HepG2 (cell line): Measurements from ENCODE around the gene RPTOR.

Experiments
- ATF2 ChIP-seq: sonication (generic); formaldehyde crosslinking; IDR thresholded peaks from 2 replicates; pipeline ENCODE4 v1.4.0; 2020; ENCODE audit warnings: missing genetic modification reagents
- ATF7 ChIP-seq, 2 experiments: fragments of 450-650 bp in 1 of 2; sonication (generic) in 1 of 2; formaldehyde crosslinking in 1 of 2; IDR thresholded peaks; 2 replicates each; pipeline versions ENCODE4 v1.4.0 to v1.6.1; 2016 to 2020; ENCODE audit warnings: antibody characterized with exemption in 1 of 2, mild to moderate bottlenecking in 1 of 2, missing genetic modification reagents in 1 of 2
- BCL3 ChIP-seq: sonication (generic); formaldehyde crosslinking; IDR thresholded peaks from 2 replicates; pipeline ENCODE4 v1.5.1; 2020; ENCODE audit warnings: mild to moderate bottlenecking, missing genetic modification reagents, moderate library complexity
- CAMTA2 ChIP-seq: sonication (generic); formaldehyde crosslinking; IDR thresholded peaks from 2 replicates; pipeline ENCODE4 v1.4.0; 2020; ENCODE audit warnings: mild to moderate bottlenecking, missing genetic modification reagents, borderline replicate concordance
- JUND ChIP-seq: sonication (generic); formaldehyde crosslinking; IDR thresholded peaks from 2 replicates; pipeline ENCODE4 v1.8.0; 2022; ENCODE audit warnings: mild to moderate bottlenecking, missing genetic modification reagents
- KLF11 ChIP-seq: IDR thresholded peaks from 2 replicates; pipeline ENCODE4 v1.6.1; 2016; ENCODE audit warnings: missing compliant biosample characterization
- SNAPC2 ChIP-seq: sonication (generic); formaldehyde crosslinking; IDR thresholded peaks from 2 replicates; pipeline ENCODE4 v1.8.1; 2022; ENCODE audit warnings: mild to moderate bottlenecking, missing genetic modification reagents
- XBP1 ChIP-seq: sonication (generic); formaldehyde crosslinking; IDR thresholded peaks from 2 replicates; pipeline ENCODE4 v1.5.0; 2020; ENCODE audit warnings: missing genetic modification reagents
- ZNF121 ChIP-seq: sonication (generic); formaldehyde crosslinking; IDR thresholded peaks from 2 replicates; pipeline ENCODE4 v1.5.0; 2020; ENCODE audit warnings: mild to moderate bottlenecking, missing genetic modification reagents
- ZNF263 ChIP-seq: sonication (generic); formaldehyde crosslinking; IDR thresholded peaks from 2 replicates; pipeline ENCODE4 v1.4.0; 2020; ENCODE audit warnings: missing genetic modification reagents
- ZNF460 ChIP-seq: sonication (generic); formaldehyde crosslinking; IDR thresholded peaks from 2 replicates; pipeline ENCODE4 v1.5.1; 2020; ENCODE audit warnings: missing genetic modification reagents, mild to moderate bottlenecking, borderline replicate concordance
- ZNF75D ChIP-seq: sonication (generic); formaldehyde crosslinking; IDR thresholded peaks from 2 replicates; pipeline ENCODE4 v1.8.1; 2023; ENCODE audit warnings: missing genetic modification reagents, mild to moderate bottlenecking, borderline replicate concordance
- TF ChIP-seq, protein P1 (sequence below): sonication (generic); formaldehyde crosslinking; IDR thresholded peaks from 2 replicates; pipeline ENCODE4 v1.5.1; 2020; ENCODE audit warnings: mild to moderate bottlenecking, missing genetic modification reagents
- TF ChIP-seq, protein P2 (sequence below): sonication (generic); formaldehyde crosslinking; IDR thresholded peaks from 2 replicates; pipeline ENCODE4 v1.5.0; 2020; ENCODE audit warnings: mild to moderate bottlenecking, missing genetic modification reagents, moderate library complexity

DNA sequence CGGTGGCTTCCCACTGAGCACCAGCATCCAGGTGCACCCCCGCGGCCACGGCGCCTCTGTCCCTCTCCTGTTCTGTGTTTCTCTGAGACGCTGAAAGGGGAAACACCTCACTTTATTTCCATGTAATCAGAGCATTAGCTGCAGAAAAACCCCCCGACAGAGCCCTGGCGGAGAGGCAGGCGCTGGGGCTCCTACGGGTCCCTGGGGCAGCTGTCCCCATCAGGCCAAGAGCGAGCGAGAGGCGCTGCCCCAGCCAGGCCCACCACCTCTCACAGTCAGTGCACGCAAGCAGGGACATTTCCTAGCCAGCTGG is 419.9 kb downstream of the RPTOR start:
- TF ChIP-seq ZNF75D (CRISPR knock-in tag) (no peak), JUND (no peak), BCL3 (CRISPR knock-in tag) (no peak), ZNF460 (CRISPR knock-in tag) (no peak), ZNF263 (CRISPR knock-in tag) (no peak), XBP1 (no peak), ATF2 (CRISPR knock-in tag) (no peak), ZNF121 (CRISPR knock-in tag) (no peak), CAMTA2 (CRISPR knock-in tag) (no peak), SNAPC2 (no peak), ATF7 (IDR thresholded peaks at IDR 0.05) (no peak), ATF7 (CRISPR knock-in tag; IDR thresholded peaks at IDR 0.05) (no peak), KLF11 (CRISPR knock-in tag) (no peak)
- TF ChIP-seq, protein P1, sequence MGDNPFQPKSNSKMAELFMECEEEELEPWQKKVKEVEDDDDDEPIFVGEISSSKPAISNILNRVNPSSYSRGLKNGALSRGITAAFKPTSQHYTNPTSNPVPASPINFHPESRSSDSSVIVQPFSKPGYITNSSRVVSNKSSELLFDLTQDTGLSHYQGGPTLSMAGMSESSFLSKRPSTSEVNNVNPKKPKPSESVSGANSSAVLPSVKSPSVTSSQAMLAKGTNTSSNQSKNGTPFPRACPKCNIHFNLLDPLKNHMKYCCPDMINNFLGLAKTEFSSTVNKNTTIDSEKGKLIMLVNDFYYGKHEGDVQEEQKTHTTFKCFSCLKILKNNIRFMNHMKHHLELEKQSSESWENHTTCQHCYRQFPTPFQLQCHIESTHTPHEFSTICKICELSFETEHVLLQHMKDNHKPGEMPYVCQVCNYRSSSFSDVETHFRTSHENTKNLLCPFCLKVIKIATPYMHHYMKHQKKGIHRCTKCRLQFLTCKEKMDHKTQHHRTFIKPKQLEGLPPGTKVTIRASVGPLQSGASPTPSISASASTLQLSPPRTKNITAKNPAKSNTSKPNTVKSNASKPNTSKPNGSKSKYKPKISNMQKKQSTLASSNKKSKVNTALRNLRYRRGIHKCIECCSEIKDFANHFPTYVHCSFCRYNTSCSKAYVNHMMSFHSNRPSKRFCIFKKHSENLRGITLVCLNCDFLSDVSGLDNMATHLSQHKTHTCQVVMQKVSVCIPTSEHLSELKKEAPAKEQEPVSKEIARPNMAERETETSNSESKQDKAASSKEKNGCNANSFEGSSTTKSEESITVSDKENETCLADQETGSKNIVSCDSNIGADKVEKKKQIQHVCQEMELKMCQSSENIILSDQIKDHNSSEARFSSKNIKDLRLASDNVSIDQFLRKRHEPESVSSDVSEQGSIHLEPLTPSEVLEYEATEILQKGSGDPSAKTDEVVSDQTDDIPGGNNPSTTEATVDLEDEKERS (CRISPR knock-in tag) = no peak
- TF ChIP-seq, protein P2, sequence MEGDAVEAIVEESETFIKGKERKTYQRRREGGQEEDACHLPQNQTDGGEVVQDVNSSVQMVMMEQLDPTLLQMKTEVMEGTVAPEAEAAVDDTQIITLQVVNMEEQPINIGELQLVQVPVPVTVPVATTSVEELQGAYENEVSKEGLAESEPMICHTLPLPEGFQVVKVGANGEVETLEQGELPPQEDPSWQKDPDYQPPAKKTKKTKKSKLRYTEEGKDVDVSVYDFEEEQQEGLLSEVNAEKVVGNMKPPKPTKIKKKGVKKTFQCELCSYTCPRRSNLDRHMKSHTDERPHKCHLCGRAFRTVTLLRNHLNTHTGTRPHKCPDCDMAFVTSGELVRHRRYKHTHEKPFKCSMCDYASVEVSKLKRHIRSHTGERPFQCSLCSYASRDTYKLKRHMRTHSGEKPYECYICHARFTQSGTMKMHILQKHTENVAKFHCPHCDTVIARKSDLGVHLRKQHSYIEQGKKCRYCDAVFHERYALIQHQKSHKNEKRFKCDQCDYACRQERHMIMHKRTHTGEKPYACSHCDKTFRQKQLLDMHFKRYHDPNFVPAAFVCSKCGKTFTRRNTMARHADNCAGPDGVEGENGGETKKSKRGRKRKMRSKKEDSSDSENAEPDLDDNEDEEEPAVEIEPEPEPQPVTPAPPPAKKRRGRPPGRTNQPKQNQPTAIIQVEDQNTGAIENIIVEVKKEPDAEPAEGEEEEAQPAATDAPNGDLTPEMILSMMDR (CRISPR knock-in tag) = no peak
